ENCODE measurements around the gene CLCN5. TPM values are rescaled to one million over a fixed set of nuclear protein-coding genes. Genes with fewer than 3 reads are reported as not detected.

Gene CLCN5
- total RNA-seq, 6 experiments from 2014 or later = 1.7 to 4.0 (median 2.4) TPM

DNA sequence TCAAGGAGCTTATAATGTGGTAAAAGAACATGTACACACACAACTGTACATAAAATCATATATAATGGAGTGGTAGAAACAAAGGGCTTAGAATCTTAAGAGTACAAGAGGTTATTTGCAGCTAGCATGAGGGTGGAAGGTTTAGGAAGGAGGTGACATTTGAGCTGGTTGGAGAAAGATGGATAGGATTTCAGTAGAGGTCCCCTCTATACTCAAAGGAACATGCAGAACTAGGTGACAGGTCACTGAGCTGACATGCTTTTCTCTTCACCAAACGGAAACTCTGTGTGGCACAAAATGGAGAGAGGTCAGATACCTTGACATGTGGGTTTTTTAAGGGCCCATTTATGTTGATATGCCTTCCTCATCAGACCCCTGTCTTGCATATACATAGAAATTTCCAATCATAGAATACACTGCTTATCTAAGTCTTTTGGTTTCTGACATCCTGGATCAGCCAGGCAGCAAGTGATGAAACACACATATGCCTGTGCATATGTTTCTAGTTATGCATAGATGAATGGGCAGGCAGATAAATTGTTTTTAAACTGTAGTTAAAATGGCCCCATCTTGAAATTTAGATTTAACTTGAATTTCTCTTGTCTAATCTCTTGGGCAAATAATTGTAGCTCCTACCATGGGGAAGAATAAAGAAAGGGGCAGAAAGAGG lies 29.3 kb downstream of the CLCN5 start:
- H3K4me1 Mint-ChIP-seq (ENCODE audit: low read depth) = no peaks in the 10 kb centered on the region
- H3K36me3 Mint-ChIP-seq (ENCODE audit: low read depth) = no peaks in the 10 kb centered on the region
- no peaks in the 10 kb centered on the region for H3K9me3 Mint-ChIP-seq
- H3K27ac Mint-ChIP-seq = no peak overlapping the region
- H3K27me3 Mint-ChIP-seq (ENCODE audit: insufficient read depth) = no peaks in the 10 kb centered on the region
- no peak for TF ChIP-seq CTCF (IDR thresholded peaks at IDR 0.05)
- H3K4me3 Mint-ChIP-seq = no peak overlapping the region
- no peak for DNase-seq

GRCh38 chrX:49956313-49956712 lies 33.9 kb downstream of the CLCN5 start:
- no peak for TF ChIP-seq CTCF (IDR thresholded peaks at IDR 0.05)
- Mint-ChIP-seq H3K4me3 (no peak overlapping the region), H3K27me3 (ENCODE audit: insufficient read depth) (no peaks in the 10 kb centered on the region), H3K4me1 (ENCODE audit: low read depth) (no peaks in the 10 kb centered on the region), H3K36me3 (ENCODE audit: low read depth) (no peaks in the 10 kb centered on the region), H3K9me3 (no peaks in the 10 kb centered on the region), H3K27ac (no peak overlapping the region)
- no peak for DNase-seq

GRCh38 chrX:49958727-49959485 lies 36.5 kb downstream of the CLCN5 start:
- TF ChIP-seq CTCF (IDR thresholded peaks at IDR 0.05) = no peak
- Mint-ChIP-seq H3K9me3 (no peaks in the 10 kb centered on the region), H3K36me3 (ENCODE audit: low read depth) (no peaks in the 10 kb centered on the region), H3K27me3 (ENCODE audit: insufficient read depth) (peaks cover 2% of the 10 kb centered on the region; the same call in 1 of the 2 replicates), H3K27ac (no peak overlapping the region), H3K4me3 (no peak overlapping the region), H3K4me1 (ENCODE audit: low read depth) (no peaks in the 10 kb centered on the region)
- DNase-seq = no peak

DNA sequence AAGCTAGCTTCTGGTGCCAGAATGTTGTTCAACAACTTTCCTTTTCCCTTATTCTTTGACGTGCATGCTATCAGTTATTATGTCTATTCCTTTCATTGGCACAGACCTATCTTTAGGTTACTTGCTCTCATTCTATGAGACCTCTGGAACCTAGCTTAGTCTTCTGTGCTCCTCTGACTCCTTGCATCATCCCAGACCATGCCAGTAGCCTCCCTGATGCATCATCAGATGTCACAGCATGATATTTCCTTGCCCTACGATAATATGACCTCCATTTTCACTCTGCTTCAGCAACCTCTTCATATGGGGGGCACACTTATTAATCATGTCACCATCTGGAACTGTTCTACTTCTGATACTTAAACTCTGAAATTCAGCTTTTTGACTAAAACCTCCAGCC lies 37.2 kb downstream of the CLCN5 start:
- no peaks in the 10 kb centered on the region for H3K36me3 Mint-ChIP-seq (ENCODE audit: low read depth)
- no peak overlapping the region for H3K4me3 Mint-ChIP-seq
- H3K27me3 Mint-ChIP-seq (ENCODE audit: insufficient read depth) = peaks cover 2% of the 10 kb centered on the region; the same call in 1 of the 2 replicates
- H3K9me3 Mint-ChIP-seq = no peaks in the 10 kb centered on the region
- H3K4me1 Mint-ChIP-seq (ENCODE audit: low read depth) = no peaks in the 10 kb centered on the region
- no peak for DNase-seq
- no peak overlapping the region for H3K27ac Mint-ChIP-seq
- TF ChIP-seq CTCF (IDR thresholded peaks at IDR 0.05) = no peak

DNA sequence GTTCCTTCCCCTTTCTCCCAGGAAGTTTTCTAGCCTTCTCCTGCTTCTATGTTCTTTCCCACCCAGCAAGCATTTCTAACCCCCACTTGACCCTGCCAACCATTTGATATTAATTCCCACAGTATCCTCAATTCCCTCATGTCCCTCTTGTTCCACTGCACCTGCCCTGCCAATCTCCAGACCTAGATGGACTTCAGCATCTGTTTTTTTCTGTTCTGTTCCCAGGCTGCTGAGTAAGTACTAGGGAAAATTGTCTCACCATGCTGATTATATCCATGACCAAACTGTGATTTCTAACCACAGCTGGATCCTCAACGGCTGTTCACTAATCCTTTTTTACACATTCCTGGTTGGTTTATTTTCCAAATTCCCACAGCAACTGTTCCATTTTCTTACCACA lies 37.7 kb downstream of the CLCN5 start:
- TF ChIP-seq CTCF (IDR thresholded peaks at IDR 0.05) = no peak
- H3K27me3 Mint-ChIP-seq (ENCODE audit: insufficient read depth) = peaks cover 2% of the 10 kb centered on the region; the same call in 1 of the 2 replicates
- H3K27ac Mint-ChIP-seq = no peak overlapping the region
- no peaks in the 10 kb centered on the region for H3K4me1 Mint-ChIP-seq (ENCODE audit: low read depth)
- H3K4me3 Mint-ChIP-seq = no peak overlapping the region
- H3K9me3 Mint-ChIP-seq = no peaks in the 10 kb centered on the region
- no peaks in the 10 kb centered on the region for H3K36me3 Mint-ChIP-seq (ENCODE audit: low read depth)
- DNase-seq = no peak

Measured in HFFc6 (cell line).